Stimulated activated CD4-positive, alpha-beta T cell treated with anti-CD3 and anti-CD28 coated beads, Interleukin-15, amount 100 ng/mL, for 48 hours (primary cell): ENCODE data around the gene BCL2L14.

Source experiments
- DNase-seq, 2 donors: peaks; one replicate each; pipeline ENCODE4 v3.0.0-alpha.2; 2020; ENCODE audit warnings: low read depth in 2 of 2

Gene BCL2L14

GRCh38 chr12:12056951-12057350 is 13.8 kb upstream of the BCL2L14 start:
- no peak for DNase-seq

GRCh38 chr12:12064596-12064995 is 6.1 kb upstream of the BCL2L14 start:
- no peak for DNase-seq

GRCh38 chr12:12068751-12069150 is 2.0 kb upstream of the BCL2L14 start:
- DNase-seq = no peak

- no peak for DNase-seq
Measured at GRCh38 chr12:12069821-12070548, 754 bp upstream of the BCL2L14 start.

- peak; percentile 21 to 32 for DNase-seq
Measured at GRCh38 chr12:12072064-12072760, 1.5 kb downstream of the BCL2L14 start.

- DNase-seq = no peak
Measured at GRCh38 chr12:12079291-12079690, 8.6 kb downstream of the BCL2L14 start.

- DNase-seq = no peak
Measured at GRCh38 chr12:12081836-12082497, 11.2 kb downstream of the BCL2L14 start.

- DNase-seq = no peak
Measured at GRCh38 chr12:12083688-12084087, 12.9 kb downstream of the BCL2L14 start.

- DNase-seq = no peak
Measured at GRCh38 chr12:12086362-12086761, 15.6 kb downstream of the BCL2L14 start.

GRCh38 chr12:12086973-12087692 is 16.4 kb downstream of the BCL2L14 start:
- DNase-seq = no peak

GRCh38 chr12:12087693-12088034 is 16.9 kb downstream of the BCL2L14 start:
- DNase-seq = no peak

GRCh38 chr12:12088147-12088546 is 17.4 kb downstream of the BCL2L14 start:
- no peak for DNase-seq

GRCh38 chr12:12088761-12089160 is 18.0 kb downstream of the BCL2L14 start:
- DNase-seq = no peak

GRCh38 chr12:12091071-12091470 is 20.3 kb downstream of the BCL2L14 start:
- DNase-seq = no peak

GRCh38 chr12:12091977-12092663 is 21.4 kb downstream of the BCL2L14 start:
- no peak for DNase-seq

- no peak for DNase-seq
Measured at GRCh38 chr12:12094481-12094880, 23.7 kb downstream of the BCL2L14 start.

GRCh38 chr12:12095021-12095420 is 24.3 kb downstream of the BCL2L14 start:
- no peak for DNase-seq

- no peak for DNase-seq
Measured at GRCh38 chr12:12097891-12098690, 27.4 kb downstream of the BCL2L14 start.

GRCh38 chr12:12098691-12099015 is 27.9 kb downstream of the BCL2L14 start:
- no peak for DNase-seq

GRCh38 chr12:12099102-12099501 is 28.4 kb downstream of the BCL2L14 start:
- no peak for DNase-seq

- no peak for DNase-seq
Measured at GRCh38 chr12:12107678-12108077, 36.9 kb downstream of the BCL2L14 start.
